ENCODE measurements around the gene BAHCC1. TPM values are rescaled to one million over a fixed set of nuclear protein-coding genes. Genes with fewer than 3 reads are reported as not detected.

BAHCC1 gene
- total RNA-seq, 1 experiment from 2014 or later = 3.1 TPM

DNA sequence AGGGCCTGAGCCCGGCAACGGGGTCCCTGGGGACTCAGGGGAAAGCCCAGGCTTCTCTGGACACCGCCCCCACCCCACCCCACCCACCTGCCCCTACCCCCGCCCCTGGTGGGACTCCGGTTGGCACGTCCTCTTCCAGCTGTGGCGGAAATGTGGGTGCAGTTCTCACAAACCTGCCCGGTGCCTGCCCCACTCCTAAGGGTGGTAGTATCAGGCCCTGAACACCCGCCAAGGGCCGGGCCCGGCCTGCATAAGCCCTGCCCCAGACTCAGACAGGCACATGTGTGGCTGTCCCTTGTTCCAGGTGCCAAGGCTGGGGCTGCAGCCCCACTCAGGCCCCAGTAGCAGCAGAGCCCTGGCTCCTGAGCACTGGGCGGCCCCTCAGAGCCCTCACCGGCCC is 59.2 kb downstream of the BAHCC1 start:
- no peak overlapping the region for H3K18ac ChIP-seq (ENCODE audit: insufficient read length, low read depth, low read length)
- no peaks in the 10 kb centered on the region for H3K4me1 ChIP-seq (ENCODE audit: insufficient read depth, low read length)
- H3K9me3 ChIP-seq (ENCODE audit: control insufficient read depth, low read depth, low read length) = no peaks in the 10 kb centered on the region
- no peak overlapping the region for H3K4me3 Mint-ChIP-seq
- no peaks in the 10 kb centered on the region for H3K79me2 ChIP-seq (ENCODE audit: insufficient read depth, low read length)
- H3K27ac Mint-ChIP-seq = no peak overlapping the region
- no peak overlapping the region for H4K91ac ChIP-seq (ENCODE audit: insufficient read length, low read depth, low read length)
- no peak overlapping the region for H3K27ac ChIP-seq (ENCODE audit: insufficient read length, low read depth, low read length)
- H3K4me2 ChIP-seq (ENCODE audit: insufficient read depth, insufficient read length, low read length) = no peak overlapping the region
- H2AK5ac ChIP-seq (ENCODE audit: insufficient read length, low read length) = no peak overlapping the region
- TF ChIP-seq, protein P1, sequence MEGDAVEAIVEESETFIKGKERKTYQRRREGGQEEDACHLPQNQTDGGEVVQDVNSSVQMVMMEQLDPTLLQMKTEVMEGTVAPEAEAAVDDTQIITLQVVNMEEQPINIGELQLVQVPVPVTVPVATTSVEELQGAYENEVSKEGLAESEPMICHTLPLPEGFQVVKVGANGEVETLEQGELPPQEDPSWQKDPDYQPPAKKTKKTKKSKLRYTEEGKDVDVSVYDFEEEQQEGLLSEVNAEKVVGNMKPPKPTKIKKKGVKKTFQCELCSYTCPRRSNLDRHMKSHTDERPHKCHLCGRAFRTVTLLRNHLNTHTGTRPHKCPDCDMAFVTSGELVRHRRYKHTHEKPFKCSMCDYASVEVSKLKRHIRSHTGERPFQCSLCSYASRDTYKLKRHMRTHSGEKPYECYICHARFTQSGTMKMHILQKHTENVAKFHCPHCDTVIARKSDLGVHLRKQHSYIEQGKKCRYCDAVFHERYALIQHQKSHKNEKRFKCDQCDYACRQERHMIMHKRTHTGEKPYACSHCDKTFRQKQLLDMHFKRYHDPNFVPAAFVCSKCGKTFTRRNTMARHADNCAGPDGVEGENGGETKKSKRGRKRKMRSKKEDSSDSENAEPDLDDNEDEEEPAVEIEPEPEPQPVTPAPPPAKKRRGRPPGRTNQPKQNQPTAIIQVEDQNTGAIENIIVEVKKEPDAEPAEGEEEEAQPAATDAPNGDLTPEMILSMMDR (conservative IDR thresholded peaks at IDR 0.05) = no peak
- no CpG with 5 or more reads among the region's 13 CpGs for WGBS (ENCODE audit: extremely low coverage, insufficient read length, low lambda C conversion rate)
- H2BK120ac ChIP-seq (ENCODE audit: low read depth, low read length, poor library complexity, severe bottlenecking) = no peak overlapping the region
- H3K79me1 ChIP-seq (ENCODE audit: insufficient read depth, low read depth, low read length, poor library complexity, severe bottlenecking) = no peaks in the 10 kb centered on the region
- H3K9me3 Mint-ChIP-seq = no peaks in the 10 kb centered on the region
- H2AFZ ChIP-seq (ENCODE audit: low read length) = no peak overlapping the region
- no peaks in the 10 kb centered on the region for H3K23me2 ChIP-seq (ENCODE audit: insufficient read length, low read depth, low read length, poor library complexity, severe bottlenecking)
- no peak for DNase-seq
- no peak overlapping the region for H3K4ac ChIP-seq (ENCODE audit: low read depth, low read length)
- no peak overlapping the region for H3T11ph ChIP-seq (ENCODE audit: low read length)
- no peak overlapping the region for H3K56ac ChIP-seq (ENCODE audit: insufficient read length, low read depth, low read length)
- peaks cover 5 to 17% of the 10 kb centered on the region in 2 experiments for H3K4me1 Mint-ChIP-seq
- no peak overlapping the region for H4K8ac ChIP-seq (replicated peaks; ENCODE audit: insufficient read length, low read depth, low read length)
- no peak overlapping the region for H2BK12ac ChIP-seq (ENCODE audit: insufficient read length, low read depth, low read length)
- H2BK20ac ChIP-seq (ENCODE audit: low read depth, low read length, poor library complexity, severe bottlenecking) = no peak overlapping the region
- no peaks in the 10 kb centered on the region for H3K27me3 Mint-ChIP-seq (ENCODE audit: low read depth)
- H3K27me3 ChIP-seq (ENCODE audit: insufficient read depth, low read length) = no peaks in the 10 kb centered on the region
- no peak overlapping the region for H3K23ac ChIP-seq (ENCODE audit: insufficient read length, low read depth, low read length)
- no peak overlapping the region for H3K14ac ChIP-seq (ENCODE audit: insufficient read depth, low read length)
- H4K5ac ChIP-seq (ENCODE audit: insufficient read length, low read depth, low read length) = no peak overlapping the region
- no peaks in the 10 kb centered on the region for H3K36me3 Mint-ChIP-seq (ENCODE audit: insufficient read depth in 1 of 3, low read depth in 3 of 3)
- no peak overlapping the region for H2BK5ac ChIP-seq (ENCODE audit: insufficient read length, low read length)
- H2BK15ac ChIP-seq (ENCODE audit: low read depth, low read length) = no peak overlapping the region
- H3K9ac ChIP-seq (ENCODE audit: extremely low read depth, insufficient read length, low read length) = no peak overlapping the region
- H4K20me1 ChIP-seq (ENCODE audit: control insufficient read depth, insufficient read depth, insufficient read length) = no peaks in the 10 kb centered on the region
